HEK293T (cell line): ENCODE measurements around the gene GAPDHS.

Experiments used
- CTCF ChIA-PET: fragments of 350-600 bp; formaldehyde crosslinking; extraction: SDS; loops from one replicate; lab custom pipeline; 2021; ENCODE audit warnings: antibody characterized with exemption, inconsistent platforms; lab: Yijun Ruan, JAX
- POLR2A ChIA-PET: fragments of 350-600 bp; formaldehyde crosslinking; extraction: SDS; loops from one replicate; lab custom pipeline; 2020; ENCODE audit warnings: antibody characterized with exemption, inconsistent platforms; lab: Yijun Ruan, JAX
- DNase-seq: peaks from one replicate; pipeline ENCODE4 v3.0.0; 2012; ENCODE audit warnings: mixed read lengths; ENCODE audit errors: extremely low spot score
- ARNT ChIP-seq: fragments of 450-650 bp; IDR thresholded peaks from 2 replicates; pipeline ENCODE4 v1.6.1; 2017; ENCODE audit warnings: mild to moderate bottlenecking
- BHLHE40 ChIP-seq: fragments of 450-650 bp; IDR thresholded peaks from 2 replicates; pipeline ENCODE4 v1.6.1; 2016; ENCODE audit warnings: mild to moderate bottlenecking, moderate library complexity, borderline replicate concordance
- CTBP1 ChIP-seq: fragments of 450-650 bp; IDR thresholded peaks from 2 replicates; pipeline ENCODE4 v1.6.1; 2016; ENCODE audit warnings: borderline replicate concordance
- ELF4 ChIP-seq: fragments of 450-650 bp; IDR thresholded peaks from 2 replicates; pipeline ENCODE4 v1.6.1; 2017; ENCODE audit warnings: antibody characterized with exemption
- FOXA1 ChIP-seq: fragments of 450-650 bp; IDR thresholded peaks from 2 replicates; pipeline ENCODE4 v1.6.1; 2016; ENCODE audit warnings: mild to moderate bottlenecking
- FOXK2 ChIP-seq: fragments of 450-650 bp; IDR thresholded peaks from 2 replicates; pipeline ENCODE4 v1.6.1; 2016; ENCODE audit warnings: mild to moderate bottlenecking
- FOXM1 ChIP-seq: fragments of 450-650 bp; IDR thresholded peaks from 2 replicates; pipeline ENCODE4 v1.6.1; 2017; ENCODE audit warnings: mild to moderate bottlenecking, borderline replicate concordance
- HDGF ChIP-seq: fragments of 450-650 bp; IDR thresholded peaks from 2 replicates; pipeline ENCODE4 v1.6.1; 2017; ENCODE audit warnings: antibody characterized with exemption, borderline replicate concordance
- L3MBTL2 ChIP-seq: fragments of 450-650 bp; conservative IDR thresholded peaks from 2 replicates; pipeline ENCODE4 v1.6.1; 2016; ENCODE audit warnings: mild to moderate bottlenecking
- LEF1 ChIP-seq: fragments of 450-650 bp; IDR thresholded peaks from 2 replicates; pipeline ENCODE4 v1.6.1; 2017; ENCODE audit warnings: mild to moderate bottlenecking, borderline replicate concordance
- NFRKB ChIP-seq: fragments of 450-650 bp; IDR thresholded peaks from 2 replicates; pipeline ENCODE4 v1.6.1; 2016; ENCODE audit warnings: mild to moderate bottlenecking, moderate library complexity
- SP1 ChIP-seq: fragments of 450-650 bp; IDR thresholded peaks from 2 replicates; pipeline ENCODE4 v1.6.1; 2017
- SUZ12 ChIP-seq: fragments of 450-650 bp; IDR thresholded peaks from 2 replicates; pipeline ENCODE4 v1.6.1; 2016; ENCODE audit warnings: mild to moderate bottlenecking
- TARDBP ChIP-seq: fragments of 450-650 bp; IDR thresholded peaks from 2 replicates; pipeline ENCODE4 v1.6.1; 2016
- ZNF384 ChIP-seq: fragments of 450-650 bp; IDR thresholded peaks from 2 replicates; pipeline ENCODE4 v1.6.1; 2016
- TF ChIP-seq, protein P1 (sequence below): fragments of 450-650 bp; IDR thresholded peaks from 2 replicates; pipeline ENCODE4 v1.6.1; 2016

The GAPDHS gene

DNA sequence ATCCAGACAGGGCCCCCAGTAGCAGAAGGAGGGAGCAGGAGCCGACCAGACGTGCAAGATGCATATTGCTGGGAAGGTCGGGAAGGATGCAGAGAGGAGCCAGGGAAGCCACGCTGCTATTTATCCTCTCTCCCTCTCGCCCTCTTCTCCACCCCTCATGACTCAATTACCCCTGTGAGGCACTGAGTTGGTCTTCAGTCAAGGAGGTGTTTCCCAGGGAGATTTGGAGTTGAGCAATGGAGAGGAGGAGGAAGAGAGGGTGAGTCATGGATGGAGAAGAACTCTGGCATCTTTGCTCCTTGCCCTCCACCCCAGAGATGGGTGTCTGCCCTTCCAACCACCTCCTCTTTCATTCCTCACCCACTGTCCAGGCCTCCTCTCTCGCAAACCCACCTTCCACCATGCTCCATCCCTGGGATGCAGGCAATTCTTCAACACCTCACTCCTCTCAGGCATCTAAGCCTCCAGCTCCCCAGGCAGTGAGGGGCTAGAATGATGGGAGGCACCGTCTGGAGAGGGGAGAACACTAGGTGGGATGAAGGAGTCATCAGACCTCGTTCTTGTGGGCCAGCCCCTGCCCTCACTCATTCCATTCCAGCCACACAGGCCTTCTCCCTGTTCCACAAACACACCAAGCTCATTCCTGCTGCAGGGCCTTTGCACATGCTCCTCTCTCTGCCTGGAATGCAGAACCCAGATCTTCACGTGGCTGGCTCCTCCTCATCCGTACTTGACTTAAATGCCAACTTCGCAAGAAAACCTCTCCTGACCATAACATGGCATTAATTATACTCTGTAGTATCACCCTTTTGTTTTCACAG, 4.8 kb upstream of the GAPDHS start, which contains the start of gene SBSN:
TSS of gene SBSN (minus strand) at position 94 of the 821 bp plus-strand sequence. CDS start at position 64, 30 bp downstream.
- no peak for DNase-seq
- ChIA-PET CTCF (no interaction called here), POLR2A (no interaction called here)
- TF ChIP-seq ELF4 = no peak
- no peak for TF ChIP-seq SUZ12
- no peak for TF ChIP-seq L3MBTL2
- TF ChIP-seq FOXA1 = no peak
- no peak for TF ChIP-seq HDGF
- no peak for TF ChIP-seq TARDBP
- TF ChIP-seq NFRKB = no peak
- TF ChIP-seq, protein P1, sequence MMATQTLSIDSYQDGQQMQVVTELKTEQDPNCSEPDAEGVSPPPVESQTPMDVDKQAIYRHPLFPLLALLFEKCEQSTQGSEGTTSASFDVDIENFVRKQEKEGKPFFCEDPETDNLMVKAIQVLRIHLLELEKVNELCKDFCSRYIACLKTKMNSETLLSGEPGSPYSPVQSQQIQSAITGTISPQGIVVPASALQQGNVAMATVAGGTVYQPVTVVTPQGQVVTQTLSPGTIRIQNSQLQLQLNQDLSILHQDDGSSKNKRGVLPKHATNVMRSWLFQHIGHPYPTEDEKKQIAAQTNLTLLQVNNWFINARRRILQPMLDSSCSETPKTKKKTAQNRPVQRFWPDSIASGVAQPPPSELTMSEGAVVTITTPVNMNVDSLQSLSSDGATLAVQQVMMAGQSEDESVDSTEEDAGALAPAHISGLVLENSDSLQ = no peak
- TF ChIP-seq FOXM1 = no peak
- TF ChIP-seq BHLHE40 = no peak
- TF ChIP-seq ARNT = no peak
- no peak for TF ChIP-seq CTBP1
- TF ChIP-seq SP1 = no peak
- no peak for TF ChIP-seq LEF1
- no peak for TF ChIP-seq FOXK2
- TF ChIP-seq ZNF384 = no peak

DNA sequence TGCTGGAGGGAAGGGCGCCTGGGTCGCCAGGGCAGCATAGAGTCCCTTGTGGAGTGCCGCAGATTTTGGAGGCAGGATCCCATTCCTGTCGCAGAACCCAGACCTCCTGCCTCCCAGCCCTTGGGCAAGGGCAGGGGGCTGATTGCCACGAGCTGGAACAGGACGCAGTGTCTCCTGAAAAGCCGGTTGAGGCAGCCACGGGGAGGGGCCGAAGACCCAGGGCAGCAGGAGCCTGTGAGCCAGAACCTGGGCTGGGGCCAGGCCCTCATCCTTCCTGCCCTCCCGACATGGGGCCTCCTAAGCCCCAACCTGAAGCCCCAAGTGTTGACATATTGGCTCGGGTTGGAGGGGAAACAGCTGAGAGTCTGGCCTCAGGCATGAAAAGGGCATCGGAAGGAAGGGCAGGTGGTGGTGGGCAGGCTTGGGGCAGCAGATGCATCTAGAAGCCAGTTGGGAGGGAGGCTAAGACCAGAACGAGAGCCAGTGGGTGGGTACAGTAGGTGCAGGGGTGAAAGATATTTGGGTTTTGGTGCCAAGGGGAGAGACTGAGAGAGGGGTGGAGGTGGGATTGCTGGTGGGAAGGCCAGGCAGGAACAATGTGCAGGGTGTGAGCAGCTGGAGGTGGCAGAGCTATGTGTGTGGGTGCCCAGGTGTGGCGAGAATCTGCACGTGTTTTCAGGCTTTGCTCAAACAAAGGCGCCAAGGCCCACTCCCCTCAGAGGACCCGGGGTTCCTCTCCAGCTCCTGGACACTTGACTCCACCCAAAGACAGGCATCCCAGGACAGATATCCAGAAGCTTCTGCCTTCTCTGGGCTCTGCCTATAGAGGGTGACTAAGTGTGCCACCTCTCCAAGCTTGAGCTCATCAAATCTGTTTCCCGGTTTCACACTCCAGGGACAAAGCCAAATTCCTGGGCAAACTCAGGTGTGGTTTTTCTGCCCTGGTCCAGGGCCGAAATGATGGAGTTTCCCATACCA, 3.7 kb upstream of the GAPDHS start:
- no peak for DNase-seq
- TF ChIP-seq FOXA1 = no peak
- no peak for TF ChIP-seq FOXM1
- no peak for TF ChIP-seq FOXK2
- TF ChIP-seq L3MBTL2 = no peak
- TF ChIP-seq TARDBP = no peak
- no peak for TF ChIP-seq SUZ12
- no peak for TF ChIP-seq HDGF
- no peak for TF ChIP-seq ARNT
- TF ChIP-seq BHLHE40 = no peak
- TF ChIP-seq ZNF384 = no peak
- no peak for TF ChIP-seq ELF4
- ChIA-PET POLR2A (interaction anchor here (1.2 kb wide), 1 partner anchor 19 kb away, joined by 3 read pairs; no protein-coding TSS in a partner anchor), CTCF (no interaction called here)

- ChIA-PET CTCF (no interaction called here), POLR2A (interaction anchor here (1.2 kb wide), 1 partner anchor 21 kb away, joined by 6 read pairs; no protein-coding TSS in a partner anchor)
- TF ChIP-seq NFRKB = no peak
- DNase-seq = no peak
These were observed 2.0 kb upstream of the GAPDHS start for GRCh38 chr19:35531291-35531690.

- DNase-seq = no peak
- TF ChIP-seq ZNF384 (no peak), LEF1 (no peak), FOXK2 (no peak), SP1 (no peak), TARDBP (no peak), L3MBTL2 (no peak), CTBP1 (no peak), ELF4 (no peak), SUZ12 (no peak), BHLHE40 (no peak), NFRKB (no peak), ARNT (no peak), FOXA1 (no peak), HDGF (no peak), FOXM1 (no peak)
- TF ChIP-seq, protein P1 = no peak
- POLR2A ChIA-PET = no interaction called here
- CTCF ChIA-PET = no interaction called here
These were observed 651 bp downstream of the GAPDHS start for GRCh38 chr19:35533822-35534392.

DNA sequence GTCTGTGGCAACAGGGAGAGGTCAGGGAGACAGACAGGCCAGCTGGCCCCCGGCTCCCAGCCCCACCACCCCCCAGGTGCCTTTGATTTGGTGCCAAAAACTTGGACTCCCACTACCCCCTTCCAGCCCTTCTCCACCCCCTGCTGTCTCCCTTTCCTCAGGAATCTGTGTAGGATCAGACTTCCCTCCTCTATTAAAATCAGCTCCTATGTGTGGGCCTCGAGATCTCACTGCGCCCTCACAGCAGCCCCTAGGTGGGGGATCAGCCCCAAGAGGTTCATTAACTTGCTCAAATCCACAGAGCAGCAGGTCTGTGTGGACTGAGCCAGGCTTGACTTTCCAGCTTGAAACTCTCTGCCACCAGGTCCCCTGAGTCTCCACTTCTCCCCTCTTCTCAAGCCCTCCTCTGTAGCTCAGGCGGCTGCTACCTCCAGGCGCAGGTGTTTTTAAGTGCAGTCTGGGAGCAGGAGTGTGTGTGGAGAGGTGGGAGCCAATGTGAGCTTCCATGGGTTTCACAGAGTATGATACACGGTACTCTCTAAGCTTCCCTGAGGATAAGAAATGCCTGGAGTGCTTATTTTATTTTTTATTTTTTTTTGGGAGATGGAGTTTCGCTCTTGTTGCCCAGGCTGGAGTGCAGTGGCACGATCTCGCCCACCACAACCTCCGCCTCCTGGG, 1.7 kb downstream of the GAPDHS start:
- CTCF ChIA-PET = interaction anchor here (1.3 kb wide), 1 partner anchor 24 kb away, joined by 3 read pairs; no protein-coding TSS in a partner anchor

More for the DNA sequence above, 1.7 kb downstream of the GAPDHS start:
- no peak for TF ChIP-seq NFRKB
- TF ChIP-seq ARNT = no peak
- TF ChIP-seq LEF1 = no peak
- no peak for TF ChIP-seq HDGF
- TF ChIP-seq TARDBP = no peak
- no peak for TF ChIP-seq FOXM1
- TF ChIP-seq, protein P1 = no peak
- TF ChIP-seq ZNF384 = no peak
- no peak for TF ChIP-seq FOXA1
- no peak for TF ChIP-seq FOXK2
- no peak for TF ChIP-seq SUZ12
- no peak for TF ChIP-seq L3MBTL2
- TF ChIP-seq BHLHE40 = no peak
- no peak for DNase-seq
- POLR2A ChIA-PET = interaction anchor here (1.1 to 1.2 kb wide), 2 partner anchors 8 to 113 kb away, joined by 3 to 4 read pairs; partner anchors contain the start of gene COX6B1
